HepG2 (cell line): Measurements from ENCODE around the gene CHPF. TPM values are rescaled to one million over a fixed set of nuclear protein-coding genes. Genes with fewer than 3 reads are reported as not detected.

Source experiments
- ARHGAP35 ChIP-seq: sonication (generic); formaldehyde crosslinking; IDR thresholded peaks from 2 replicates; pipeline ENCODE4 v1.9.0; 2022; ENCODE audit warnings: mild to moderate bottlenecking, inconsistent platforms, moderate library complexity, missing genetic modification reagents, borderline replicate concordance
- EED ChIP-seq: sonication (generic); formaldehyde crosslinking; IDR thresholded peaks from 2 replicates; pipeline ENCODE4 v1.5.0; 2020; ENCODE audit warnings: mild to moderate bottlenecking, missing genetic modification reagents
- GPN1 ChIP-seq: sonication (generic); formaldehyde crosslinking; IDR thresholded peaks from 2 replicates; pipeline ENCODE4 v1.5.1; 2020; ENCODE audit warnings: missing genetic modification reagents, borderline replicate concordance
- GTF3A ChIP-seq: sonication (generic); formaldehyde crosslinking; conservative IDR thresholded peaks from 2 replicates; pipeline ENCODE4 v1.4.0; 2020; ENCODE audit warnings: mild to moderate bottlenecking, missing genetic modification reagents
- HMGA1 ChIP-seq: sonication (generic); formaldehyde crosslinking; conservative IDR thresholded peaks from 2 replicates; pipeline ENCODE4 v1.4.0; 2020; ENCODE audit warnings: missing genetic modification reagents
- HOXA3 ChIP-seq: sonication (generic); formaldehyde crosslinking; IDR thresholded peaks from 2 replicates; pipeline ENCODE4 v1.5.0; 2020; ENCODE audit warnings: missing genetic modification reagents
- KLF6 ChIP-seq: IDR thresholded peaks from 2 replicates; pipeline ENCODE4 v1.8.0; 2016; ENCODE audit warnings: missing biosample characterization, missing genetic modification reagents
- MTA3 ChIP-seq: sonication (generic); formaldehyde crosslinking; IDR thresholded peaks from 2 replicates; pipeline ENCODE4 v1.4.0; 2020; ENCODE audit warnings: missing genetic modification reagents
- NCOA1 ChIP-seq: sonication (generic); formaldehyde crosslinking; IDR thresholded peaks from 2 replicates; pipeline ENCODE4 v1.9.0; 2021; ENCODE audit warnings: missing genetic modification reagents
- RFX5 ChIP-seq: IDR thresholded peaks from 2 replicates; pipeline ENCODE4 v1.6.1; 2011; ENCODE audit warnings: low read depth, low read length, improper control_type of control experiment
- TAF1 ChIP-seq: sonication (generic); formaldehyde crosslinking; IDR thresholded peaks from 2 replicates; pipeline ENCODE4 v1.4.0; 2020; ENCODE audit warnings: missing genetic modification reagents
- ZBTB46 ChIP-seq: sonication (generic); formaldehyde crosslinking; IDR thresholded peaks from 2 replicates; pipeline ENCODE4 v1.4.0; 2020; ENCODE audit warnings: mild to moderate bottlenecking, missing genetic modification reagents, borderline replicate concordance
- ZFX ChIP-seq: sonication (generic); formaldehyde crosslinking; IDR thresholded peaks from 2 replicates; pipeline ENCODE4 v1.4.0; 2020; ENCODE audit warnings: mild to moderate bottlenecking, low read depth, missing genetic modification reagents, moderate library complexity
- ZNF546 ChIP-seq: sonication (generic); formaldehyde crosslinking; conservative IDR thresholded peaks from 2 replicates; pipeline ENCODE4 v1.8.1; 2023; ENCODE audit warnings: mild to moderate bottlenecking, missing genetic modification reagents
- ZNF576 ChIP-seq: sonication (generic); formaldehyde crosslinking; IDR thresholded peaks from 2 replicates; pipeline ENCODE4 v1.4.0; 2020; ENCODE audit warnings: mild to moderate bottlenecking, missing genetic modification reagents
- ZNF629 ChIP-seq: sonication (generic); formaldehyde crosslinking; conservative IDR thresholded peaks from 2 replicates; pipeline ENCODE4 v1.5.0; 2020; ENCODE audit warnings: missing genetic modification reagents
- ZNF737 ChIP-seq: sonication (generic); formaldehyde crosslinking; IDR thresholded peaks from 2 replicates; pipeline ENCODE4 v1.5.0; 2020; ENCODE audit warnings: missing genetic modification reagents, mild to moderate bottlenecking, borderline replicate concordance
- ZSCAN20 ChIP-seq: sonication (generic); formaldehyde crosslinking; IDR thresholded peaks from 2 replicates; pipeline ENCODE4 v1.4.0; 2020; ENCODE audit warnings: missing genetic modification reagents, mild to moderate bottlenecking, borderline replicate concordance
- polyA plus RNA-seq, 8 experiments: library from polyadenylated mRNA; depleted of rRNA in 3 of 8; stranded (reverse) in 7 of 8; unstranded in 1 of 8; fragments of >200 nt; fragmentation: Illumina TruSeq in 4 of 8; extraction: Trizol in 4 of 8; gene quantifications; 2 replicates each; pipeline versions ENCODE4 v1.2.1 to v1.2.3, GENCODE V29; 2011 to 2016; ENCODE audit warnings: low read depth in 4 of 8, missing spikeins in 1 of 8, mixed read lengths in 1 of 8; ENCODE audit not compliant: insufficient read depth in 1 of 8
- total RNA-seq, 5 experiments: library from RNA; depleted of rRNA; stranded (reverse); fragments of >200 nt; fragmentation: Illumina TruSeq; extraction: Trizol; gene quantifications; 2 replicates each; pipeline ENCODE4 v1.2.3, GENCODE V29; 2016; ENCODE audit warnings: low read depth in 1 of 5
- TF ChIP-seq, protein P1 (sequence below): sonication (generic); formaldehyde crosslinking; IDR thresholded peaks from 2 replicates; pipeline ENCODE4 v1.8.1; 2022; ENCODE audit warnings: mild to moderate bottlenecking, missing genetic modification reagents
- TF ChIP-seq, protein P2 (sequence below): sonication (generic); formaldehyde crosslinking; IDR thresholded peaks from 2 replicates; pipeline ENCODE4 v1.4.0; 2020; ENCODE audit warnings: missing genetic modification reagents
- TF ChIP-seq, protein P3 (sequence below): sonication (generic); formaldehyde crosslinking; IDR thresholded peaks from 2 replicates; pipeline ENCODE4 v1.5.1; 2020; ENCODE audit warnings: missing genetic modification reagents, mild to moderate bottlenecking, borderline replicate concordance

Gene CHPF
- total and polyA plus RNA-seq, 2 of the 13 experiments (the other 11 are each of a cell fraction or from before 2014, with no cell fraction given): 79.6 to 111 TPM

DNA sequence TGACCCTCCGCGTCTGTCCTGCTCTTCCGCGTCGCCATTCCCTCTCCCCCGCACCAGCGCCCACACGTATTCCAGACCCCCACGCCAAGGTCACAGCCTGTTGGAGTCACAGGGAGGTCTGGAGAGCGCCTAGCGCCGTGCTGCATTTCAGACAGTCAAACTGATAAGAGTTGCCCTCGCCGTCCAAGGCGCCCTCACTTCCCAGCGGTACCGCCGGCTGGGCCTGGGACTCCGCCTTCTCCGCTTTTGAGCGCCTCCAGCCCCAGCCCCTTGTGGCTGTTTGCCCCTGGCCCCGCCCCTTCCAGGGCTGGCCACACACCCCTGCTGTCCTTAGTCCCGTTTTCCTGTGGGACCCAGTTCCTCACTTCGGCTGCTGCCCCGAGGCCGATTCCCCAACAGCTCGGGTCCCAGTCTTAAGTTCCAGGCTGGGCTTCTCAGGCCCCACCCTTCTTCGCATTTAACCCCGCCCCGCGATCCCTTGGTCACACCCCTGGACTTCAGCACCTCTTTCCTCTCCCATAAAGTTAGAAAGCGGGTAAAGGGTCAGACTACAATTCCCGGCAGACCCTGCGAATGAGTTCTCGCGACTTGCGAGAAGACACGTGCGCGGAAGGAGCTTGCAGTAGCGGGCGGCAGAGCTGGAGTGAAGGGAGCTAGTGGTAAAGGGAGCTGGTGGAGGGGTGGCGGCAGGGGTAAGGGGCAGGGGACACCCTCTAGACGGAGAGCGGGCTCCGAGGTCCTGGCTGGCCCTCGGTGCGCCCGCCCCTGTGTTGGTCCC, 45.1 kb downstream of the CHPF start, which contains the start of gene GMPPA (continued):
- no peak for TF ChIP-seq ZBTB46 (CRISPR knock-in tag)
- TF ChIP-seq, protein P1, sequence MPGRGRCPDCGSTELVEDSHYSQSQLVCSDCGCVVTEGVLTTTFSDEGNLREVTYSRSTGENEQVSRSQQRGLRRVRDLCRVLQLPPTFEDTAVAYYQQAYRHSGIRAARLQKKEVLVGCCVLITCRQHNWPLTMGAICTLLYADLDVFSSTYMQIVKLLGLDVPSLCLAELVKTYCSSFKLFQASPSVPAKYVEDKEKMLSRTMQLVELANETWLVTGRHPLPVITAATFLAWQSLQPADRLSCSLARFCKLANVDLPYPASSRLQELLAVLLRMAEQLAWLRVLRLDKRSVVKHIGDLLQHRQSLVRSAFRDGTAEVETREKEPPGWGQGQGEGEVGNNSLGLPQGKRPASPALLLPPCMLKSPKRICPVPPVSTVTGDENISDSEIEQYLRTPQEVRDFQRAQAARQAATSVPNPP (CRISPR knock-in tag): no peak
- 0 out of 2 replicates have a peak, but pooled peaks have one; percentile 84 for TF ChIP-seq NCOA1
- peak; percentile 96 for TF ChIP-seq ZNF546 (CRISPR knock-in tag)
- TF ChIP-seq MTA3: no peak
- no peak for TF ChIP-seq ARHGAP35
- 0 out of 2 replicates have a peak, but pooled peaks have one; percentile 5 for TF ChIP-seq ZNF629
- TF ChIP-seq GTF3A (CRISPR knock-in tag): no peak
- TF ChIP-seq EED (CRISPR knock-in tag): no peak; the same call in none of the 2 replicates
- peak; percentile 81 for TF ChIP-seq ZFX (CRISPR knock-in tag)
- TF ChIP-seq KLF6 (CRISPR knock-in tag): 0 out of 2 replicates have a peak, but pooled peaks have one; percentile 48
- TF ChIP-seq, protein P2, sequence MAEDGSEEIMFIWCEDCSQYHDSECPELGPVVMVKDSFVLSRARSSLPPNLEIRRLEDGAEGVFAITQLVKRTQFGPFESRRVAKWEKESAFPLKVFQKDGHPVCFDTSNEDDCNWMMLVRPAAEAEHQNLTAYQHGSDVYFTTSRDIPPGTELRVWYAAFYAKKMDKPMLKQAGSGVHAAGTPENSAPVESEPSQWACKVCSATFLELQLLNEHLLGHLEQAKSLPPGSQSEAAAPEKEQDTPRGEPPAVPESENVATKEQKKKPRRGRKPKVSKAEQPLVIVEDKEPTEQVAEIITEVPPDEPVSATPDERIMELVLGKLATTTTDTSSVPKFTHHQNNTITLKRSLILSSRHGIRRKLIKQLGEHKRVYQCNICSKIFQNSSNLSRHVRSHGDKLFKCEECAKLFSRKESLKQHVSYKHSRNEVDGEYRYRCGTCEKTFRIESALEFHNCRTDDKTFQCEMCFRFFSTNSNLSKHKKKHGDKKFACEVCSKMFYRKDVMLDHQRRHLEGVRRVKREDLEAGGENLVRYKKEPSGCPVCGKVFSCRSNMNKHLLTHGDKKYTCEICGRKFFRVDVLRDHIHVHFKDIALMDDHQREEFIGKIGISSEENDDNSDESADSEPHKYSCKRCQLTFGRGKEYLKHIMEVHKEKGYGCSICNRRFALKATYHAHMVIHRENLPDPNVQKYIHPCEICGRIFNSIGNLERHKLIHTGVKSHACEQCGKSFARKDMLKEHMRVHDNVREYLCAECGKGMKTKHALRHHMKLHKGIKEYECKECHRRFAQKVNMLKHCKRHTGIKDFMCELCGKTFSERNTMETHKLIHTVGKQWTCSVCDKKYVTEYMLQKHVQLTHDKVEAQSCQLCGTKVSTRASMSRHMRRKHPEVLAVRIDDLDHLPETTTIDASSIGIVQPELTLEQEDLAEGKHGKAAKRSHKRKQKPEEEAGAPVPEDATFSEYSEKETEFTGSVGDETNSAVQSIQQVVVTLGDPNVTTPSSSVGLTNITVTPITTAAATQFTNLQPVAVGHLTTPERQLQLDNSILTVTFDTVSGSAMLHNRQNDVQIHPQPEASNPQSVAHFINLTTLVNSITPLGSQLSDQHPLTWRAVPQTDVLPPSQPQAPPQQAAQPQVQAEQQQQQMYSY (CRISPR knock-in tag): peak; percentile 81
- 0 out of 2 replicates have a peak, but pooled peaks have one; percentile 9 for TF ChIP-seq GPN1 (CRISPR knock-in tag)
- TF ChIP-seq HMGA1 (CRISPR knock-in tag): no peak
- peak; percentile 94 for TF ChIP-seq ZNF576
- no peak; the same call in 1 of the 2 replicates for TF ChIP-seq ZNF737 (CRISPR knock-in tag)
- TF ChIP-seq ZSCAN20: peak; percentile 24; the same call in 1 of the 2 replicates
- TF ChIP-seq TAF1 (CRISPR knock-in tag): peak; percentile 67; the same call in 1 of the 2 replicates
- TF ChIP-seq HOXA3 (CRISPR knock-in tag): peak; percentile 45; the same call in 1 of the 2 replicates
- no peak for TF ChIP-seq RFX5
- TF ChIP-seq, protein P3, sequence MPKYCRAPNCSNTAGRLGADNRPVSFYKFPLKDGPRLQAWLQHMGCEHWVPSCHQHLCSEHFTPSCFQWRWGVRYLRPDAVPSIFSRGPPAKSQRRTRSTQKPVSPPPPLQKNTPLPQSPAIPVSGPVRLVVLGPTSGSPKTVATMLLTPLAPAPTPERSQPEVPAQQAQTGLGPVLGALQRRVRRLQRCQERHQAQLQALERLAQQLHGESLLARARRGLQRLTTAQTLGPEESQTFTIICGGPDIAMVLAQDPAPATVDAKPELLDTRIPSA (CRISPR knock-in tag): no peak
